Peyer's patch (tissue), 4 donors: ENCODE measurements around the gene ILDR1.

Source experiments
- CTCF ChIP-seq, 6 experiments: fragments of 450-650 bp in 4 of 6; fragments of 200-600 bp in 2 of 6; sonication (generic) in 1 of 6; IDR thresholded peaks; one replicate each; pipeline ENCODE4 v1.5.1; 2017 to 2019; ENCODE audit warnings: antibody characterized with exemption in 6 of 6, mild to moderate bottlenecking in 3 of 6, moderate library complexity in 1 of 6
- POLR2A ChIP-seq, 2 donors: fragments of 450-650 bp; IDR thresholded peaks; one replicate each; pipeline ENCODE4 v1.5.1; 2017; ENCODE audit warnings: antibody characterized with exemption in 2 of 2, mild to moderate bottlenecking in 2 of 2, moderate library complexity in 2 of 2

DNA sequence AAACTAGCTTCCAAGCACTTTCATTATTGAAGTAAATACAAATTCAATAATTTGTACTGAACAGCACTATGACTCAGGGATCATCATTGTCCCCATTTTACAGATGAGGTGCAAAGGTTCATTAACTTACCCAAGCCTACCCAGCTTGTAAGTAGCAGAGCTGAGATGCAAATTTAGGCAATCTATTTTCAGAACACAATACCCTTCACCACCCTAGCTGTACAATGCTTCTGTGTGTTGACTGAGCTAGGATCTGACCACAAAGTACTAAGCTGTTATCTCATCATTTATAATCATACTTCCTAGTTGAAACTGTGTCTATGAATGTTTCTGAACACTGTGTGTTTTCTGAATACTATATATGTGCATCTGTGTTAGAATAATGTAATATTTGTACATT is 3.2 kb upstream of the ILDR1 start:
- TF ChIP-seq CTCF (IDR thresholded peaks at IDR 0.05), result no peak
- TF ChIP-seq POLR2A (IDR thresholded peaks at IDR 0.05), result no peak
